ENCODE data around the gene SNX20. TPM values are rescaled to one million over a fixed set of nuclear protein-coding genes. Genes with fewer than 3 reads are reported as not detected.

SNX20 gene
- total RNA-seq, 1 experiment from 2014 or later: not detected

DNA sequence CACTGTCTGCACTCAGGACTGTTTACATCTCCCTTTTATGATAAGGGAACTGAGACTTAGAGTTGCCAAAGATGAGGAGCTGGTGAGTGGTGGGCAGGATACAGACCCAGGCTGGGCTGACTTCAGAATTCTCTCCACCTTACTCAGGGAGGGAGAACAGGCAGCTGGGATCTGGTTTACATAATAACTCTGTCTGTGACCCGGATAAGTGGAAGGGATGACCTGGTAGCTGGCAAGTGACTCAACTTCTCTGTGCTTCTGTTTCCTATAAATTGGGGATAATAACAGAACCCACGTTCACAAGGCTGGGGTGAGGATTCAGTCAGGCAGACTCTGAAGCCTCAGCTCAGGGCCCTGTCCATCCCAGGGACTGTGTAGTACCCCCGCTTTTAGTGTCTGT is 2.6 kb downstream of the SNX20 start:
- no peak overlapping the region for H3K27ac ChIP-seq (ENCODE audit: insufficient read length, low read depth, low read length)
- H2BK20ac ChIP-seq (ENCODE audit: low read depth, low read length, poor library complexity, severe bottlenecking): no peak overlapping the region
- no peaks in the 10 kb centered on the region for H3K79me1 ChIP-seq (ENCODE audit: insufficient read depth, low read depth, low read length, poor library complexity, severe bottlenecking)
- H2BK5ac ChIP-seq (ENCODE audit: insufficient read length, low read length): no peak overlapping the region
- no peak overlapping the region for H4K8ac ChIP-seq (replicated peaks; ENCODE audit: insufficient read length, low read depth, low read length)
- Mint-ChIP-seq H3K27ac (peak overlapping the region in 1 of 3 experiments; percentile 75; a peak in 2 of 7 replicates), H3K27me3 (ENCODE audit: low read depth) (peaks cover 2% of the 10 kb centered on the region), H3K4me3 (no peak overlapping the region), H3K9me3 (peaks cover 0 to 2% of the 10 kb centered on the region in 2 experiments; a peak in 2 of 5 replicates), H3K4me1 (no peaks in the 10 kb centered on the region), H3K36me3 (ENCODE audit: insufficient read depth in 1 of 3, low read depth in 3 of 3) (peaks cover 0 to 2% (median 0%) of the 10 kb centered on the region in 3 experiments; a peak in 1 of 7 replicates)
- H3T11ph ChIP-seq (ENCODE audit: low read length): no peak overlapping the region
- H3K14ac ChIP-seq (ENCODE audit: insufficient read depth, low read length): no peak overlapping the region
- H2AK5ac ChIP-seq (ENCODE audit: insufficient read length, low read length): no peak overlapping the region
- H4K5ac ChIP-seq (ENCODE audit: insufficient read length, low read depth, low read length): no peak overlapping the region
- no peaks in the 10 kb centered on the region for H3K4me1 ChIP-seq (ENCODE audit: insufficient read depth, low read length)
- H3K4me2 ChIP-seq (ENCODE audit: insufficient read depth, insufficient read length, low read length): no peak overlapping the region
- no peak overlapping the region for H3K23ac ChIP-seq (ENCODE audit: insufficient read length, low read depth, low read length)
- H3K18ac ChIP-seq (ENCODE audit: insufficient read length, low read depth, low read length): no peak overlapping the region
- no CpG with 5 or more reads among the region's 3 CpGs for WGBS (ENCODE audit: extremely low coverage, insufficient read length, low lambda C conversion rate)
- no peaks in the 10 kb centered on the region for H3K23me2 ChIP-seq (ENCODE audit: insufficient read length, low read depth, low read length, poor library complexity, severe bottlenecking)
- H2BK120ac ChIP-seq (ENCODE audit: low read depth, low read length, poor library complexity, severe bottlenecking): no peak overlapping the region
- no peak overlapping the region for H2AFZ ChIP-seq (ENCODE audit: low read length)
- no peak overlapping the region for H3K56ac ChIP-seq (ENCODE audit: insufficient read length, low read depth, low read length)
- no peak overlapping the region for H3K9ac ChIP-seq (ENCODE audit: extremely low read depth, insufficient read length, low read length)
- TF ChIP-seq CTCF (conservative IDR thresholded peaks at IDR 0.05): no peak
- no peaks in the 10 kb centered on the region for H3K9me3 ChIP-seq (ENCODE audit: control insufficient read depth, low read depth, low read length)
- H3K79me2 ChIP-seq (ENCODE audit: insufficient read depth, low read length): no peaks in the 10 kb centered on the region
- no peak overlapping the region for H4K91ac ChIP-seq (ENCODE audit: insufficient read length, low read depth, low read length)
- H2BK12ac ChIP-seq (ENCODE audit: insufficient read length, low read depth, low read length): no peak overlapping the region
- no peaks in the 10 kb centered on the region for H4K20me1 ChIP-seq (ENCODE audit: control insufficient read depth, insufficient read depth, insufficient read length)
- no peak for DNase-seq
- H3K27me3 ChIP-seq (ENCODE audit: insufficient read depth, low read length): no peaks in the 10 kb centered on the region
- H3K4ac ChIP-seq (ENCODE audit: low read depth, low read length): no peak overlapping the region
- H2BK15ac ChIP-seq (ENCODE audit: low read depth, low read length): no peak overlapping the region

Data from H9 (cell line).